Measurements from ENCODE around the gene DSN1.

DSN1 gene

DNA sequence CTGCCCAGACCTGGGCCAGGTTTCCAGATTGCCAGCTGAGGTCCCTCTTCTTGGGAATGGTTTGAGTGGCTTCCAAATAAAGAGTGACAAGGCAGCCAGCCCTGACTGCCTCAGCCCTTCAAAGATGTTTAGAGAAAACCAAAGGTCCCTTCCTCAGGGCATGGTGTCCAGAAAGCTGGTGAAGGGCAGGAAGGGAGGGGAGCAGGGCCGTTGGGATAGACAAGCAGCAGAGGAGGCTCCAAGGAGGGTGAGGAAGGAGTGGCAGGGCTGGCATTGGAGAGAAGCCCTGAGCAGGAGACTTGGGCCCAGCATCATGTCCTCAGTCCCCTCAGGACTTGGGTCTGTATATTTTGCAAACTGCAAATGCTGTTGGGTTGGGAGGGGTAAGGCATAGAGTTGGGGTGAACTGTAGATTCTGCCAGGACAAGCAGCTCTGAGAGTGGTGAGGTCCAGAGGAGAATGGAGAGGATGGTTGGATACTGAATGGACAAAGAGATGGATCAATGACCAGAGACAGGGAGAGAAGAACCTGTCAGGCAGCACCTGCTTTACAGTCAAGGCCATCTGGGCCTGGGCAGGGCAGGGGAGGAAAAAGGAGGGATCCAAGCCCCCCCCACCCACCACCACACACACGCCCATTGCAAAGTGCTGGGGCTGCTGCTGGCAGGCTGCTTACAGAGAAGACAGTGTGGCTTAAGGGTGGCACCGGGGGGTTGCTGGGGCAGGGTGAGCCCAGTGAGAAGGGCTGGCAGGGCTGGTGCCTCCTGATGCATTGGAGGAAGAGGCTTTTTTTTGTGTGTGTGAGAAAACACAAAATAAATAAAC is 5.5 kb upstream of the DSN1 start:
- H3K27ac Mint-ChIP-seq, result peak overlapping the region in 1 of 2 donors; percentile 69
- DNase-seq (no peak), ATAC-seq (no peak)
- no peaks in the 10 kb centered on the region for H3K27me3 Mint-ChIP-seq
- no peaks in the 10 kb centered on the region for H3K9me3 Mint-ChIP-seq
- no peak overlapping the region for H3K4me3 Mint-ChIP-seq
- peaks cover 7% of the 10 kb centered on the region for H3K4me1 Mint-ChIP-seq

DNA sequence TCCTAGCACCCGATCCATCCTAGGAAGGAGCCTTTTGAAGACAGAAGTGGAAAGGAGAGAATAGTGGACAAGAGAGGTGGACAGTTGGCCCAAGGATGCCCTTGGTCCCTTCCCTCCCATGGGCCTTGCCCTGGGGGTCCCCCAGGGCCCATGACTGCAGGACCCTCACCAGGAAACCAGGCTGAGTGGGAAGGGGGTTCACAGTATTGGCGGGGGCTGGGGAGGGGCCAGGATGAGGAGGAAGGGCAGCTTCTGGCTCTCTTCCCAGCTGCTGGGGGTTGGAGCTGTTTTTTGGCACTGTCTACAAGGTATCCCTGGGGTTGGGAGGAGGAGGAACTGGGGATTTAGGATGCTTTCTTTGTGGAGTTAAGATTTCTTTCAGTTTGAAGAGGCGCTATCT is 4.0 kb upstream of the DSN1 start:
- H3K9me3 Mint-ChIP-seq, result no peaks in the 10 kb centered on the region
- no peak overlapping the region for H3K4me3 Mint-ChIP-seq
- peak overlapping the region in 1 of 2 donors; percentile 86 for H3K27ac Mint-ChIP-seq
- no peaks in the 10 kb centered on the region for H3K27me3 Mint-ChIP-seq
- H3K4me1 Mint-ChIP-seq, result peaks cover 11% of the 10 kb centered on the region
- no peak for DNase-seq
- ATAC-seq, result no peak

DNA sequence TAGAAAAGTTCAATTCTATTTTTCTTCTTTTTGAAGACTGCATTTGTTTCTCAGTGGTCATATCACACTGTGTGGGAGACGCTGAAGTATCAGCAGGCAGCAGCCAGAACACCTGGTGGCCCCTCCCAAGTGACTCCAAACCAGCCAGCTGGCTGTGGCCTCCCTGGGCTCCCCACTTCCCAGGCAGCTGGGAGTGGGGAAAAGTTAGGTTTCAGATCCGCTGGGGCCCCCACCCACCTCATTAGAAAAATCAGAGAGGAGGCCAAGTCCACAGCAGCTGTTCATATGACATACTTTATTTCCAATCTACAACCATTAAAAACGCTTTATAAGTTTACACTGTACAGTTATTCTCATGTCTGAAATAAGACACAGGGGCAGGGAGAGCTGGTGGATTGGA is 3.6 kb upstream of the DSN1 start:
- H3K27ac Mint-ChIP-seq, result peak overlapping the region; percentile 10 to 86
- no peak for ATAC-seq
- no peak overlapping the region for H3K4me3 Mint-ChIP-seq
- H3K27me3 Mint-ChIP-seq, result no peaks in the 10 kb centered on the region
- no peaks in the 10 kb centered on the region for H3K9me3 Mint-ChIP-seq
- peaks cover 15% of the 10 kb centered on the region for H3K4me1 Mint-ChIP-seq
- no peak for DNase-seq

DNA sequence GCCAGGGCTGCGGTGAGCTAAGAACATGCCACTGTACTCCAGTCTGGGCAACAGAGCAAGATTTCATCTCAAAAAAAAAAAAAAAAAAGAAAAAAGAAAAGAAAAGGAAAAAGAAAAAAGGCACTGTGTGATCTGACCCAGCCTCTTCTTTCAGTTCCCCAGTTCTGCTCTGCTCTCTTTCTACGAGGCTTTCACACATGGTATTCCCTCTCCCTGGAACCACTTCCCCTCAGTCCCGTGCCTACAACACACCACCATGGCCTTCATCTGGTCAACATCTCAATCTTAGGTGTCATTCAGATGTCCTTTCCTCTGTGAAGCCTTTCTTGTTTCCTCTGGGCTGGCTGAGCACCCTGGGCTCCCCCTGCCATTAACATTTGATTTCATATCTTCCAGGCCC is 2.3 kb upstream of the DSN1 start:
- no peak for ATAC-seq
- DNase-seq, result no peak
- peak overlapping the region in 1 of 2 donors; percentile 68 for H3K27ac Mint-ChIP-seq
- peaks cover 25% of the 10 kb centered on the region for H3K4me1 Mint-ChIP-seq
- H3K4me3 Mint-ChIP-seq, result no peak overlapping the region
- H3K27me3 Mint-ChIP-seq, result no peaks in the 10 kb centered on the region
- no peaks in the 10 kb centered on the region for H3K9me3 Mint-ChIP-seq

DNA sequence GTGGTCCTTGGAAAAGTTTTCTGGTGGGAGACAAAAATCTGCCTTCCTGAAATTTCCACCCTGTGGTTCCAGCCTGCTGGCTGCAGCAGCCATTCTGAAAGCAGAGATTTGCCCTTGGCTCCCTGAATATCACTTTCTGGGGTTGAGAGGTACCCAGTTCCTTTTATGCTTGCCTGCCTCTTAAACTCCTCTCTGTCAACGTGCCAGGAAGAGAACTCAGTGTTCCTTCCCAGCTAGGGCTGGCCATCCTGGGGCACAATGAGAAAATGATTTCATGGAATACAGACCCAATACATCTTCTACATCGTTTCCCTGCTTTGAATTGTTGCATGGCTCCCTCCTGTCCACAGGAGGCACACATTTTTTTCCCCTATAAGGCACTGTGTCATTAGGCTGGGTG is 1.6 kb upstream of the DSN1 start:
- Mint-ChIP-seq H3K27ac (no peak overlapping the region), H3K27me3 (no peaks in the 10 kb centered on the region), H3K4me1 (peaks cover 27% of the 10 kb centered on the region), H3K9me3 (no peaks in the 10 kb centered on the region), H3K4me3 (peak overlapping the region; percentile 48 to 90)
- DNase-seq (no peak), ATAC-seq (no peak)

DNA sequence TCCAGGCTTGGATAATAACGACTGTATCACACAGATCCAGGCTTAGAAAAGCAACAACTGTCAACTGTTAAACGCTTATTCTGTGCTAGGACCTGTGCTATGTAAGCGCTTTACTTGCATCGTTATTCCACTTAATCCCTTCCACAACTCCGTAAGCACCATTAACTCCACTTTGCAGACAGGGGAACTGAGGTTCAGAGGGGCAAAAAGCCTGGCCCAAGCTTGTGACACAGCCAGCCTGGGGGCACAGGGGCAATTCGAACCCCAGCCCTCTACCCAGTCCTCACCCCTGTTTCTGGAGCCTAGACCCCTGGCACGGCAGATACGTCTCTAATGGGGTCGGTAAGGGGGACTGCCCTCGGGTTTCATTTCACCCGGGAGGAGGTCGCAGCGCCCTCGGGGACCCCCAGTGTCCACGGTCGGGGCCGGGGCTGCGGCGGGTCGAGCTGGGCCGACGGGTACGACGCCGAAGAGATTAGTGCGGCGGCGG is 411 bp downstream of the DSN1 start:
- Mint-ChIP-seq H3K4me1 (peaks cover 35% of the 10 kb centered on the region), H3K27me3 (no peaks in the 10 kb centered on the region), H3K27ac (peak overlapping the region; percentile 96 to 98), H3K4me3 (peak overlapping the region; percentile 90 to 92), H3K9me3 (no peaks in the 10 kb centered on the region)
- ATAC-seq (peak; percentile 55), DNase-seq (no peak)

DNA sequence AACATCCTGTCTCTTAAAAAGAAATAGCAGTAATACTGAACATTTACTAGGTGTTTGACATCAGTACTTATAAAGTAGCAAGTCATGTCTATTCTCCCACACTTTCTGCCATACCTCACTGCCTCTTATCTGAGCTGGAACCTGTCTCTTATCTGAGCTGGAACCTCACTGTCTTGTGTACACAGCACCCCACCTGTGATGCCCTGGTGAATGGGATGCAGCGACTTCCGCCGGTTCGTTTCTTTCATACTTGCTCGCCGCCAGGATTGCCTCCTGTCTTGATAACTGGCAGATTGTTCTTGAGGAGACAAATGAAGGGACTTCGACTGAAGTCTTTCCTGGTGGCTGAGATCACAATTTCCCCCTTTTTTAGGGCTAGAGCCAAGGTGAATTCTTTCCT is 2.9 kb downstream of the DSN1 start:
- no peaks in the 10 kb centered on the region for H3K9me3 Mint-ChIP-seq
- H3K4me3 Mint-ChIP-seq, result no peak overlapping the region
- DNase-seq, result no peak
- ATAC-seq, result no peak
- no peaks in the 10 kb centered on the region for H3K27me3 Mint-ChIP-seq
- H3K4me1 Mint-ChIP-seq, result peaks cover 35% of the 10 kb centered on the region
- no peak overlapping the region for H3K27ac Mint-ChIP-seq

DNA sequence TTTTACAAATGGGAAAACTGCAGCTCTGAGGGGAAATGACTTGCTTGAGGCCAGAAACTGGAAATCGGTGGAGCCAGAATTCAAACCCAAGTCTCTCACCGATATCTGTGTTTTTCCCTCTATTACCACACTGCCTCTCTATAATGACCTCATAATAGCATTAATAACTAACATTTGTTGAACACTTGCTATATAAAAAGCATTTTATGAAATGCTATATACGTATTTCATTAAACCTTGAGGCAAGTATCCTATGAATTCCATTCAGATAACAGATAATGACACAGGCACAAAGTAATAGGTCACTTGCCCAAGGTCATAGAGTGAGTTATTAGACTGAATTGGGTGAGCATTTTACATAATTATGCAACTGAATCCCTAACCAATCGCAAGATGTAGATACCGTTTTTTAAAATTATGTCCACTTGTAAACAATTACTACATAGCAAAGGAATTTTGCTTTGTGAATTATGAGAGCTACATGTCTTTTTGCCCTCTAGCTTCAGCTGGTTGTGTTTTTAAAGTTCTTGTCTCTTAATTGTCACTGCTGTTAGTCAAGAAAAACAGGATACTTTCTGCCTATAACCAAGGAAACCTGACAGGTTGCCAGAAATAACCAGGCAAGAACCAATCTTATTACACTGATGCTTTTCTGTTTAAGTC is 4.7 kb downstream of the DSN1 start:
- Mint-ChIP-seq H3K4me3 (no peak overlapping the region), H3K27me3 (no peaks in the 10 kb centered on the region), H3K9me3 (no peaks in the 10 kb centered on the region), H3K27ac (no peak overlapping the region), H3K4me1 (peaks cover 29% of the 10 kb centered on the region)
- DNase-seq (no peak), ATAC-seq (no peak)

DNA sequence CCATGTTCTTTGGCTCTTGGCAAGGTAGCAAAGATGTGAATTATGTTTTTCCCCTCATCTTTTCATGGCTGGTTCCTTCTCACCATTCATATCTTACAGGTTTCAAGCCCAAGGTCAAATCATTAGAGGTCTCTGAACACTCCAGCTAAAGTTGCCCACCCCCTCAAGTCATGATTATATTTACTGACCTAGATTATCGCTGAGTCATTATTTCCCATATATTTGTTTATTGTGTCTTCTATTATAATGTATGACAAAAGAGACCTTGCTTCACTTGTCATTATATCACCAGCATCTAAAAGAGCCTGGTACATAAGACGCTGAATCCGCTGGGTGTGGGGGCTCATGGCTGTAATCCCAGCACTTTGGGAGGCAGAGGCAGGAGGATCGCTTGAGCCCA is 12.4 kb downstream of the DSN1 start:
- peak overlapping the region in 1 of 2 donors; percentile 60 for H3K27ac Mint-ChIP-seq
- H3K4me3 Mint-ChIP-seq, result no peak overlapping the region
- DNase-seq (no peak), ATAC-seq (no peak)
- H3K9me3 Mint-ChIP-seq, result no peaks in the 10 kb centered on the region
- no peaks in the 10 kb centered on the region for H3K27me3 Mint-ChIP-seq
- H3K4me1 Mint-ChIP-seq, result no peaks in the 10 kb centered on the region

DNA sequence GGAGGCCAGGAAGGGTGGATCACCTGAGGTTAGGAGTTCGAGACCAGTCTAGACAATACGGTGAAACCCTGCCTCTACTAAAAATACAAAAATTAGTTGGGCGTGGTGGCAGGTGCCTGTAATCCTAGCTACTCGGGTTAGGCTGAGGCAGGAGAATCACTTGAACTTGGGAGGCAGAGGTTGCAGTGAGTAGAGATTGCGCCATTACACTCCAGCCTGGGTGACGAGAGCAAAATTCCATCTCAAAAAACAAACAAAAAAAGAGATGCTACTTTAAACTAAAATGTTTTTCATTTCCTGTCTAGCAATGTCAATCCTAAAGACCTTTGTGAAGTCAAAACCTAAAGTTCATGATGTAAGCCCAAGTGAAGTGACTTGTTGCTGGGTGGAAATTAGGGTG is 12.9 kb downstream of the DSN1 start:
- DNase-seq (no peak), ATAC-seq (no peak)
- no peak overlapping the region for H3K4me3 Mint-ChIP-seq
- no peak overlapping the region for H3K27ac Mint-ChIP-seq
- H3K9me3 Mint-ChIP-seq, result no peaks in the 10 kb centered on the region
- no peaks in the 10 kb centered on the region for H3K4me1 Mint-ChIP-seq
- H3K27me3 Mint-ChIP-seq, result no peaks in the 10 kb centered on the region

DNA sequence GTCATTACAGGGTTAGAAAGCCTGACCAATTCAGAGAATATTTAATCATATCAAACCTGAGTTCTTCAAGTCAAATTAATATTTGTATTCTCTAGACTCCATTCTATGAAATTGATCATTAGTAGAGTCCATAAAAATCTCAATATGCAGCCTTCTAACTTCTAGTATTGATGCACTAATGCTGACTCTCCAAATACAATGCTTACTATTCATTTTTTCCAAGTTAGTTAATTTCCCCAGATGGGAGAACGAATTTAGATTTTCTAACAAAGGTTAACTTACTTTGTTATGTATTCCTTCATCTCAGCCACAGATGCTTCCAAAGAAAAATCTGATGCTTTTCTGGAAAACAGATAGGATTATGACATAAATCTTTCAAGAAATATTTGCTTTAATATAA is 15.3 kb downstream of the DSN1 start:
- no peak for DNase-seq
- H3K4me1 Mint-ChIP-seq, result no peaks in the 10 kb centered on the region
- no peak overlapping the region for H3K27ac Mint-ChIP-seq
- no peak for ATAC-seq
- H3K27me3 Mint-ChIP-seq, result no peaks in the 10 kb centered on the region
- H3K4me3 Mint-ChIP-seq, result no peak overlapping the region
- no peaks in the 10 kb centered on the region for H3K9me3 Mint-ChIP-seq

DNA sequence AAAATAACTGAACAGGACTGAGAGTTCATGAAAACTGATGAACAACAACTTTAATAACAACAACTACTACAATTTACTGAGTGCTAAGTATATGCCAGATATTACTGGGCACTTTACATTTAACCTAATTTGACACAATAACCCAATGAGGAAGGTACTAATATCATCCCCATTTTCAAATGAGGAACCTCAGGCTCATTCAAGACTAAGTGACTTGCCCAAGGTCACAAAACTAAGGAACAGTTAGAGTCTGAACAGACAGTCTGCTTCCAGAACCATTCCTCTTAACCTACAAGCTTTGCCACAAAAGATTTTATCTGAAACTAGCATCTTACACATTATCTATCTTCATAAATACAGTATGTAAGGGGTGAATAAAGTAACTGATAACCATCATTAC is 17.1 kb downstream of the DSN1 start:
- H3K27ac Mint-ChIP-seq, result no peak overlapping the region
- no peaks in the 10 kb centered on the region for H3K4me1 Mint-ChIP-seq
- no peaks in the 10 kb centered on the region for H3K9me3 Mint-ChIP-seq
- DNase-seq (no peak), ATAC-seq (no peak)
- H3K27me3 Mint-ChIP-seq, result no peaks in the 10 kb centered on the region
- no peak overlapping the region for H3K4me3 Mint-ChIP-seq

DNA sequence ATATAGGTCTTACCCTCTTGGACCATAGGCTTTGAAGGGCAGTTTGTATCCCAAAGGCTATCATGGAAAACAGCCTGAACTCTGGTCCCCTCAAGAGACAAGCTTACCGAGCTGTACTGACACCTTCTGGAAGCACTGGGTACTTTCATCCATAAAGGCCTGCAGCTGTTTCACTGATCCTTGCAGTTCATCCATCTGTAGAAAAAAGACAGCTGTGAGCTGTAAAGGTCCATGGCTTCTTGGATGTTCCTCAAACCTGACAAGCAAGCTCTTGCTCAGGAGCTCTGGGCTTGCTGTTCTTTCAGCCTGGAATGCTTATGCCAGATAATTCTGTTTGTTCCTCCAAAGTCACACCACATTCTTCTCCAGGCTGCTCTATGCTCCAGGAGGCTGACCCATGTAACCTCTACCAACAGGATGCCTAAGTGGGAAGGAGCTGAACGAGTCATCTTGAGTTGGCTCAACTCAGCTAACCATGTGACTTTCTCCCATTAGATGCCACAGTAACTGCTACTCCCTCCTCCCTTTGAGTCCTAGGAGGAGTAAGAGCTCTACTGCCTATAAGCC is 18.8 kb downstream of the DSN1 start:
- ATAC-seq (peak; percentile 72), DNase-seq (peak; percentile 21 to 25)
- no peak overlapping the region for H3K4me3 Mint-ChIP-seq
- no peaks in the 10 kb centered on the region for H3K9me3 Mint-ChIP-seq
- H3K4me1 Mint-ChIP-seq, result no peaks in the 10 kb centered on the region
- H3K27me3 Mint-ChIP-seq, result no peaks in the 10 kb centered on the region
- H3K27ac Mint-ChIP-seq, result no peak overlapping the region

DNA sequence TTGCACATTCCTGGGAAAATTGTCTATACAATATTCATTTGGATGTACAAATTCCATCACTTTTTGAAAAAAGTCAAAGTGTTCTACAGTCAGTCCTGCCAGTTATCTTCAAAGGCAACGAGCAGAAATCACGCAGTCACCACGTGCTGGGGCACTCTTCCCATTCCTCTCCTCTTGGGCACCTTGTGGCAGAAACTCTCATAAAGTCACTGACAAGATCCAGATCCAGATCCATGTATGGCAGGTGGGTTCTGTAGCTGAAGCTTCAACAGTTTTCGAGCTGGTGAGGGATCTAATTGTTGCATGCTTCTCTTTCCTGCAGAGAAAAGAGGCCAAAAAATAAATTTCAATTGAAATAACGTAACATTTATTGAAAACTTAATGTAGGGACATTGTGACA is 21.0 kb downstream of the DSN1 start:
- H3K27ac Mint-ChIP-seq, result no peak overlapping the region
- no peaks in the 10 kb centered on the region for H3K4me1 Mint-ChIP-seq
- no peaks in the 10 kb centered on the region for H3K27me3 Mint-ChIP-seq
- ATAC-seq (no peak), DNase-seq (no peak)
- H3K9me3 Mint-ChIP-seq, result no peaks in the 10 kb centered on the region
- H3K4me3 Mint-ChIP-seq, result no peak overlapping the region

DNA sequence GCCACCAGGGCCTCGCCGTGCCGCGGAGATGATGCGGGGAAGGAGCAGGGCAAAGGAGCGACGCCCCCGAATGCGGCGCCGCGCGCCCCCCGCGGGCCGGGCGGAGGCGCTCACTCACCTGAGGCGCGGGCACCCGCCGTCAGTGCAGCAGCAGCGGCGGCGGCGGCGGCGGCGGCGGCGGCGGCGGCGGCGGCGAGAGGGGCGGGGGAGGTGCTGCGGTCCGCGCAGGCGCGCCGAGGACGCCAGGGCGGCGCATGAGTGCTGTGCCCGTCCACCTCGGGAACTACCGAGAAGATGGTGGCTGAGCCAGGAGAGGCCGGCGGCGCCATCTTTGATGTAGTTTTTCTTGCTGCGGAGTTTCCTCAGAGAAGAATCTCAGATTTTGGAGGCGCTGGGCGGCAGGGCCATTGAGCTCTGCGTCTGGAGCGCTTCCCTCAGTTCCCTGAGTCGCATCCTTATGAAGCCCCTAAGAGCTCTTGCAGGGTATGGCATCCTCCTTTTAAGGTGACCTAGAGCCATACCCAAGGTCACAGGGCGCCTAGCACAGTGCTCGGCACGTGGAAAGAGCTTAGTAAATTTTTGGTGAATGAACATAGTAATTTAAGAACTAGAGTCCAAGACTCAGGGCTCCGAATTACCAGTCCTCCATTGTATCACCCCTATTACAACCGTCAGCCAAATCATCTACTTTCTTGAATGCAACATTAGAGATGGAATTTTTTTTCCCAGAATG is 27.5 kb downstream of the DSN1 start, which contains the start of gene NDRG3:
Gene NDRG3, minus strand, starts transcription at position 164 of the 733 bp plus-strand sequence. CDS start 24,355 bp downstream, outside the sequence.
- Mint-ChIP-seq H3K9me3 (no peaks in the 10 kb centered on the region), H3K4me1 (peaks cover 23% of the 10 kb centered on the region), H3K27me3 (no peaks in the 10 kb centered on the region), H3K27ac (peak within 1 kb of the TSS; percentile 94 to 96), H3K4me3 (peak within 1 kb of the TSS; percentile 95)
- DNase-seq, result peak; percentile 91 to 93
- ATAC-seq, result peak; percentile 98

Measured in stimulated activated naive CD8-positive, alpha-beta T cell treated with anti-CD3 and anti-CD28 coated beads, Interleukin-15, amount 100 ng/mL, for 72 hours (primary cell).